HL-60 (cell line): ENCODE results near the gene AVP.

ENCODE experiments used
- DNase-seq, 2 experiments: peaks; one replicate each; pipeline ENCODE4 v3.0.0-alpha.2; 2010 to 2020; ENCODE audit warnings: low read depth in 1 of 2, low spot score in 1 of 2
- H3K27ac ChIP-seq: fragments of 250-450 bp; sonication (Bioruptor Pico); replicated peaks from 2 replicates; pipeline ENCODE4 v1.5.1; 2020; ENCODE audit warnings: mild to moderate bottlenecking, moderate library complexity
- H3K27me3 ChIP-seq: fragments of 250-450 bp; sonication (Bioruptor Pico); 2 replicates; pipeline ENCODE4 v1.5.1; 2021; ENCODE audit warnings: mild to moderate bottlenecking, moderate library complexity; ENCODE audit not compliant: insufficient read depth, poor library complexity, severe bottlenecking
- H3K4me3 ChIP-seq: replicated peaks from 2 replicates; pipeline ENCODE4 v1.5.1; 2011; ENCODE audit warnings: mild to moderate bottlenecking, control low read depth, low read length; ENCODE audit not compliant: insufficient read depth
- GABPA ChIP-seq: IDR thresholded peaks from 2 replicates; pipeline ENCODE4 v1.6.1; 2012; ENCODE audit warnings: low read depth
- POLR2AphosphoS5 ChIP-seq: IDR thresholded peaks from 2 replicates; pipeline ENCODE4 v1.6.1; 2012; ENCODE audit warnings: low read depth
- SPI1 ChIP-seq: IDR thresholded peaks from 2 replicates; pipeline ENCODE4 v1.6.1; 2012; ENCODE audit warnings: low read depth, mild to moderate bottlenecking, borderline replicate concordance
- TF ChIP-seq, protein P1 (sequence below): IDR thresholded peaks from 2 replicates; pipeline ENCODE4 v1.6.1; 2012; ENCODE audit warnings: low read depth; ENCODE audit not compliant: insufficient replicate concordance
- TF ChIP-seq, protein P2 (sequence below): IDR thresholded peaks from one replicate; pipeline ENCODE4 v1.5.1; 2011; ENCODE audit warnings: low read length, control low read depth, inconsistent platforms; ENCODE audit not compliant: insufficient read depth

AVP gene

GRCh38 chr20:3102575-3103368 lies 18.2 kb upstream of the AVP start:
- DNase-seq, result no peak
- no peaks in the 10 kb centered on the region for H3K27me3 ChIP-seq

GRCh38 chr20:3101737-3102574 lies 17.4 kb upstream of the AVP start:
- Histone ChIP-seq H3K4me3 (no peak overlapping the region), H3K27me3 (no peaks in the 10 kb centered on the region), H3K27ac (no peak overlapping the region)
- TF ChIP-seq, protein P1, sequence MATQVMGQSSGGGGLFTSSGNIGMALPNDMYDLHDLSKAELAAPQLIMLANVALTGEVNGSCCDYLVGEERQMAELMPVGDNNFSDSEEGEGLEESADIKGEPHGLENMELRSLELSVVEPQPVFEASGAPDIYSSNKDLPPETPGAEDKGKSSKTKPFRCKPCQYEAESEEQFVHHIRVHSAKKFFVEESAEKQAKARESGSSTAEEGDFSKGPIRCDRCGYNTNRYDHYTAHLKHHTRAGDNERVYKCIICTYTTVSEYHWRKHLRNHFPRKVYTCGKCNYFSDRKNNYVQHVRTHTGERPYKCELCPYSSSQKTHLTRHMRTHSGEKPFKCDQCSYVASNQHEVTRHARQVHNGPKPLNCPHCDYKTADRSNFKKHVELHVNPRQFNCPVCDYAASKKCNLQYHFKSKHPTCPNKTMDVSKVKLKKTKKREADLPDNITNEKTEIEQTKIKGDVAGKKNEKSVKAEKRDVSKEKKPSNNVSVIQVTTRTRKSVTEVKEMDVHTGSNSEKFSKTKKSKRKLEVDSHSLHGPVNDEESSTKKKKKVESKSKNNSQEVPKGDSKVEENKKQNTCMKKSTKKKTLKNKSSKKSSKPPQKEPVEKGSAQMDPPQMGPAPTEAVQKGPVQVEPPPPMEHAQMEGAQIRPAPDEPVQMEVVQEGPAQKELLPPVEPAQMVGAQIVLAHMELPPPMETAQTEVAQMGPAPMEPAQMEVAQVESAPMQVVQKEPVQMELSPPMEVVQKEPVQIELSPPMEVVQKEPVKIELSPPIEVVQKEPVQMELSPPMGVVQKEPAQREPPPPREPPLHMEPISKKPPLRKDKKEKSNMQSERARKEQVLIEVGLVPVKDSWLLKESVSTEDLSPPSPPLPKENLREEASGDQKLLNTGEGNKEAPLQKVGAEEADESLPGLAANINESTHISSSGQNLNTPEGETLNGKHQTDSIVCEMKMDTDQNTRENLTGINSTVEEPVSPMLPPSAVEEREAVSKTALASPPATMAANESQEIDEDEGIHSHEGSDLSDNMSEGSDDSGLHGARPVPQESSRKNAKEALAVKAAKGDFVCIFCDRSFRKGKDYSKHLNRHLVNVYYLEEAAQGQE, result no peak
- peak; percentile 21; the same call in 1 of the 2 replicates for TF ChIP-seq POLR2AphosphoS5
- DNase-seq, result peak in 1 of 2 experiments; percentile 57

More at GRCh38 chr20:3102575-3103368, 18.2 kb upstream of the AVP start:
- TF ChIP-seq, protein P2, sequence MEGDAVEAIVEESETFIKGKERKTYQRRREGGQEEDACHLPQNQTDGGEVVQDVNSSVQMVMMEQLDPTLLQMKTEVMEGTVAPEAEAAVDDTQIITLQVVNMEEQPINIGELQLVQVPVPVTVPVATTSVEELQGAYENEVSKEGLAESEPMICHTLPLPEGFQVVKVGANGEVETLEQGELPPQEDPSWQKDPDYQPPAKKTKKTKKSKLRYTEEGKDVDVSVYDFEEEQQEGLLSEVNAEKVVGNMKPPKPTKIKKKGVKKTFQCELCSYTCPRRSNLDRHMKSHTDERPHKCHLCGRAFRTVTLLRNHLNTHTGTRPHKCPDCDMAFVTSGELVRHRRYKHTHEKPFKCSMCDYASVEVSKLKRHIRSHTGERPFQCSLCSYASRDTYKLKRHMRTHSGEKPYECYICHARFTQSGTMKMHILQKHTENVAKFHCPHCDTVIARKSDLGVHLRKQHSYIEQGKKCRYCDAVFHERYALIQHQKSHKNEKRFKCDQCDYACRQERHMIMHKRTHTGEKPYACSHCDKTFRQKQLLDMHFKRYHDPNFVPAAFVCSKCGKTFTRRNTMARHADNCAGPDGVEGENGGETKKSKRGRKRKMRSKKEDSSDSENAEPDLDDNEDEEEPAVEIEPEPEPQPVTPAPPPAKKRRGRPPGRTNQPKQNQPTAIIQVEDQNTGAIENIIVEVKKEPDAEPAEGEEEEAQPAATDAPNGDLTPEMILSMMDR, result no peak
- TF ChIP-seq, protein P1, result no peak
- no peak for TF ChIP-seq SPI1
- TF ChIP-seq POLR2AphosphoS5, result no peak
- no peak overlapping the region for H3K4me3 ChIP-seq
- H3K27ac ChIP-seq, result no peak overlapping the region

- no peaks in the 10 kb centered on the region for H3K27me3 ChIP-seq
- no peak overlapping the region for H3K4me3 ChIP-seq
- DNase-seq, result no peak
- H3K27ac ChIP-seq, result no peak overlapping the region
- no peak for TF ChIP-seq POLR2AphosphoS5
These were observed 16.7 kb upstream of the AVP start for GRCh38 chr20:3101251-3101650.

DNA sequence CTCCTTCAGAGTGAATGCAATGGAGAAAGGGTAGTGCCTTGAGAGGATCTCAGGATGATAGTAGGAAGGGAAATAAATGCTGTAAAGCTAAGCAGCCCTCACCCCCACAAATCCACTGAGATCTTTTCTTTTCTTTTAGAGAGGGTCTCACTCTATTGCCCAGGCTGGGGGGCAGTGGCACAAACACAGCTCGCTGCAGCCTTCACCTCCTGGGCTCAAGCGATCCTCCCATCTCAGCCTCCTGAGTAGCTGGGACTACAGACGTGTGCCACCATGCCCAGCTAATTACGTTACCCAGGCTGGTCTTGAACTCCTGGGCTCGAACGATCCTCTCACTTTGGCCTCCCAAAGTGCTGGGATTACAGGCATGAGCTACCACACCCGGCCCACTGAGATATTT lies 16.0 kb upstream of the AVP start:
- TF ChIP-seq, protein P2, result no peak
- TF ChIP-seq GABPA, result no peak
- TF ChIP-seq, protein P1, result no peak
- TF ChIP-seq SPI1, result no peak
- TF ChIP-seq POLR2AphosphoS5, result no peak
- no peak overlapping the region for H3K27ac ChIP-seq
- no peaks in the 10 kb centered on the region for H3K27me3 ChIP-seq
- no peak for DNase-seq
- H3K4me3 ChIP-seq, result no peak overlapping the region
